GM21717 (cell line): ENCODE measurements around the gene DCTN5.

Source experiments
- ATAC-seq: cut with Tn5 transposase; IDR thresholded peaks from one replicate; pipeline ENCODE4 v1.9.1; 2021; ENCODE audit warnings: mild to moderate bottlenecking, moderate library complexity; ENCODE audit not compliant: unreplicated experiment

DCTN5 gene

DNA sequence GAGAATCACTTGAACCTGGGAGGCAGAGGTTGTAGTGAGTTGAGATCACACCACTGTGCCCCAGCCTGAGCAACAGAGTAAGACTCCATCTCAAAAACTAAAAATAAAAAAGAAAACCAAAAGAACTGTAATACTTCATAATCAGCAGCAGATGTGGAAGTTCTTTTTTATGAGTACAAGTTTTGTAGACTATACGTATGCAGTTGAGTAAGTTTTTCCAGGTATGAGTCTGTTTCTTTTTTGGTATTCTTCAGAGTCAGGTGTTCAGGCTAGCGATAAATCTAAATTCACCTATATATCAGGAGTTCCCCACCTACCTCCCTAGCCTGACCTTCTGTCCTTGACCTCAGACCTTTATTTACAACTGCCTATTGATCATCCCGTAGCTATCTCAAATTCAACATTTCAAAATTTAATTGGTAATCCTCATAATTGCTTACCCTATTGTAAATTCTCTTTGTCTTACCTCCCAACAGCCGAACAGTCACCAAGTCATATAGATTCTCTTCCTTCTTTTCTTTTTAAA is 10.7 kb downstream of the DCTN5 start:
- peak; percentile 62 for ATAC-seq

DNA sequence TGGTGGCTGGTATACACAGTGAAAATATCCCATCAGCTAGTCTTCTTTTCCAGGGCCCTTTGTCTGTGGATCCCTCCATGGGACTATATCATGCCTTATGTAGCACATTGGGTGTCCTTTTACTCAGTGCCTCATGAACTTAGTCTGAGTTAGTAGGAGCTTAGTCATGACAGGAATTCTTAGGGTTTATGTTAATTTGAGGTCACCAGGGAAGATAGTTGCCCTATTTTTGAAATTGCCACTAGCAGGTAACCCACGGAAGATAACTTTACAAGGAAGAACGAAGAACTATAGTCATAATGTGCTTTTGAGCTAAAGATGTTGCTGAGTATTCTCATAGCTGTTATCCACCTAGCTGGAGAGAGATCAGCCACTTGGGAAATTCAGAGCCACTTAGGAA is 22.7 kb downstream of the DCTN5 start:
- ATAC-seq = no peak

DNA sequence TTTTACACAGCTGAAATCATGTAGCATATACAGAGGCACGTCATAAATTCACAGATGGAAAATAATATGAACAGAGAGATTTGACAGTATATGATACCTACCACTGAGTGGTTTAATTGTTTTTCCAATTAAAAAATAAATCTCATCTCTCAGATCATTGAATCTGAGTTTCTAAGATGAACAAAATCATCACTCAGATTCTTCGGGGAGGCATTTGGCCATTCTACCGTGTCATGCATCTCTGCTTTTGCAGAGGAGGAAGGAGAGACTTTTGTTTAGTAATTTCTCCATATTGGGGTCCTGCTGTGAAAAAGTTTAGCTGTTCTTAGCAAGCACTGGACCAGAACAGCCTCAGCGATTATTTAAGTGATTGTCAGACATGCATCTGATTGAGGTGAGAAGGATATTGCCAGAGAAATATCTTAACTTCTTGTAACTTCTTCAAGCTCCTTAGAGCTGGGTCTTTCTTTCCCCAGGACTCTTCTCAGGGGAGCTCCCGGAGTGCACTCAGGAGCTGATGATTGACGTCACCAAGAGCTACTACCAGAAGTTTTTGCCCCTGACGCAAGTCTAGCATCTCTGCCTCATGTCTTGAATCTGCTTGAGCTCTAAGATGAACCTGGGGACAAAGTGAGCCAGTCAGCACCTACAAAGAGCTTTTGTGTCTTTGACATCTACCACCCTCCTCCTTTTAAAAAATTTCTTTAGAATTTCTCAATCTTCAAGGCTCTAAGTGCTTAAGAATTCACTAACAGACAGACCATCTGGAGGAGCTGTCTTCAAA is 25.5 kb downstream of the DCTN5 start:
- ATAC-seq = no peak

DNA sequence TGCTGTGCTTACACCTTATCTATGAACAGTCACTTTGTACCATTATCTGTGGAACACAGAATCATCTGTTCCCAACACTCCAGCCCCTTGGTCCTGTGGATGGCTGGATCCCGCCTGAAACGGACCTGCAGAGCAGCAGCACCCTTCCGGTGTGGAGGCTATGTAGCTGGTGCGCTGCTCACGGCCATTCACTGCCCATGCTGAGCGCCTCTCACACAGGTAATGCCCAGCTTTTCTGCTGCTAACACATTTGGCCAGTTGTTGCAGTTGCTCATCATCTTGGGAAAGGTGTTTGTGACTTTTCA is 26.0 kb downstream of the DCTN5 start:
- ATAC-seq = no peak

DNA sequence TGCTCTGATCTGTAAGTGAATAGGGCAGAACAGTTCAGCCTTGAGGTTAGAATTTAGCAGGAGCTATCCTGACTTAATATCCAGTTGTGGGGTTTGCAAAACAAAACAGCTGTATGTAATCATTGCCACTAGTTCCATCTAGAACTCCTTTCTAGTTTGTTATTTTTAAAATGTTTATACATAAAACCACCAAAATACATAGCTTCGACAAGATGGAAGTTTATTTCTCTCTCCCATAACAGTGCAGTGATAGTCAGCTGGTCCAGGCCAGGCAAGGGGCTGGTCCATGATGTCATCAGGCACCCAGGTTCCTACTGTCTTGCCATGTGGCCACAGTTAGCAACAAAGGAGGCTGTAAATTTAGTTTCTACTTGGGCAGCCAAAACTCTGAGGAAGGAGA is 27.0 kb downstream of the DCTN5 start:
- no peak for ATAC-seq

DNA sequence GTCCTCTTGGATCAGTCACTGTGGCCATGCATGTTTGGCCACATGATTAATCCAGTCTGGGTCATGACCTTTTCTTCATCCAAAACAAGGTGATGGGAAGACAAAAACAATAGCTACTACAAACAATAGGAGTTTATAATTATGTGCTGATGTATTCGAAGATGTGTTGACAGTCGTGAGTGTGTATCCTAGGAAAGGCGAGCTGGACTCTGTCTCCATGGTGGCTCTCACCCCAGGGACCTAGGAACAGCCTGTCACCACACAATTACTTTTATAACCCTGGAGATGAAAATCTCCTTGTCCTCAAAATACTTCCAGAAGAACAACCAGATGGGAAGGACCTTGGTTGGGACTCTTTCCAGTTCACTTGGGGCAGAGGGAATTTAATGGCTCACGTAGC is 27.6 kb downstream of the DCTN5 start:
- no peak for ATAC-seq

DNA sequence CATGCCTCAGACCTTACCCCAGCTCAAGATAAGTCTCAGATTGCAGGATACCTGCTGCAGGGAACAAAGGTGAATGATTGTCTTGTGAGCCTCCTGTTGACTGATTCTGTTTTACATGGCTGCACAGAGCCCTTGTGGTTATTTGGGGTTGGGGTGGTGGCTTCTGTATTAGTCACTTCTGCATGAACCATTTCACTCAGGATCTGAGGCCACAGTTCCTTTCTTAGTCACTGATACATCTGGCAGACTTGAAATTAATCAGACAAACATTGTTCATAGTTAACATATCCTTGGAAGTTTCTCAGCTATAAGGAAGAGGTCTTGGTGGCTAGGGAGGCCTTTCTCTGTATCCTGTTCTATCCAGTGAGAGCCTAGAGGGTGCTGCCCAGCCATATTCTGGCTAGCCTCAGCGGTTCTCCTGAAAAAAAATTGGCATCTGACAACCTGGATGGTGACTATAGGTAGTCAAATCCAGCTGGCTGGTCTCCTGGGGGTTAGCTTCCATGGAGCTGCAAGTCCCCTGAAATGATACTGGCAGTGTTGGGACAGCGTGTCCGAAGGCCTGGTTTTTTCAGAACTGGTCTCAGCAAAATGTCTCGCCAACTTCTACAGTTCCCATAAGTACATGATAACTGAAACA is 29.0 kb downstream of the DCTN5 start:
- peak; percentile 94 for ATAC-seq

DNA sequence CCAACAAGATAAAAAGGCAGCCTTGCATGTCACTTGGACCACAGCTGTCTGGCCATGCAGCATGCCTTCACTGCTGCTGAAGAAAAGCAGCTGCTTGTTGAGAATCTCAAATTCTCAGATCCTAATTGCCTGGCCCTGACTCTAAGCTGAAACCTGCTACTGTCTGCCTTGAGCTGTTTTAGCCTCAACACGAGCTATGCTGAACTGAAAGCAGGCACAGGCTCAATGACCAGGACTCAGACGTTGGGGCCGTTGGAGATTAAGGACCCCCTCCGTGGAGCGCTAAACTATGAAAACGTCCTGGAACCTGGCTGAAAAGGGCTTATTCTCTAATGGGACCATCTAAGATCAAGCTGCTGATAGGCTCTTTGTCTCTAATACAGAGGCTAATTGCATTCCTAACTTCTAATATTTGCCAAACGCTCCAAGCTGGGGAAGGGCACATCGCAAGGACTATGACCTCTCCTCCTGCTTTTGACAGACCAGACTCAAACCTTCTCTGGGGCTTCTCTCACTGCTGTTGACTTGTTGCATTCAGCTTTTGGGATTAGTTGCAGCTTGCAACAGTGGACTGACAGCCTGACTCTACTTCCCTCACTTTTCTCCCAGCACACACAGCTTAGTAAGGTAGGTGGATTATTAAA is 32.8 kb downstream of the DCTN5 start:
- ATAC-seq = no peak

DNA sequence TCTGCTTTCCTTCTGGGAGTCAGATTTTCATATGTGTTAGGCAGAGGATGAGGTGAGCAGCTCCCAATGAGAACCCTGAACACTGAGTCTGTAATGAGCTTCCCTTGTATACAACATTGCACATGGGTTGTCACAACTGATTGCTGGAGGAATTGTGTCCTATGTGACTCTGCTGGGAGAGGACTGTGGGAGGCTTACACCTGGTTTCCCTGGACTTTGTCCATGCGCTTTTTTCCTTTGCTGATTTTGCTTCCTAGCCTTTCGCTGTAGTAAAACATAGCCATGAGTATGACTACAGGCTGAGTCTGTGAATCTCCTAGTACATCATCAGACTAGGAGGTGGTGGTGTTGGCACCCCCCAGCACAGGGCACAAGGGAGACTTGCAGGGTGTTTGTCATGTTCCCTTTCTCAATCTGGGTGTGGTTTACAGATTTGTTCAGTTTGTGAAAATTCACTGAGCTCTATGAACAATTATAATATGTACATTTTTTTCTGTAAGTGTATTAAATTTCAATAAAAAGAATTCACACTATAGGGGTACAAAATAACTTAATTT is 35.7 kb downstream of the DCTN5 start:
- ATAC-seq = no peak

DNA sequence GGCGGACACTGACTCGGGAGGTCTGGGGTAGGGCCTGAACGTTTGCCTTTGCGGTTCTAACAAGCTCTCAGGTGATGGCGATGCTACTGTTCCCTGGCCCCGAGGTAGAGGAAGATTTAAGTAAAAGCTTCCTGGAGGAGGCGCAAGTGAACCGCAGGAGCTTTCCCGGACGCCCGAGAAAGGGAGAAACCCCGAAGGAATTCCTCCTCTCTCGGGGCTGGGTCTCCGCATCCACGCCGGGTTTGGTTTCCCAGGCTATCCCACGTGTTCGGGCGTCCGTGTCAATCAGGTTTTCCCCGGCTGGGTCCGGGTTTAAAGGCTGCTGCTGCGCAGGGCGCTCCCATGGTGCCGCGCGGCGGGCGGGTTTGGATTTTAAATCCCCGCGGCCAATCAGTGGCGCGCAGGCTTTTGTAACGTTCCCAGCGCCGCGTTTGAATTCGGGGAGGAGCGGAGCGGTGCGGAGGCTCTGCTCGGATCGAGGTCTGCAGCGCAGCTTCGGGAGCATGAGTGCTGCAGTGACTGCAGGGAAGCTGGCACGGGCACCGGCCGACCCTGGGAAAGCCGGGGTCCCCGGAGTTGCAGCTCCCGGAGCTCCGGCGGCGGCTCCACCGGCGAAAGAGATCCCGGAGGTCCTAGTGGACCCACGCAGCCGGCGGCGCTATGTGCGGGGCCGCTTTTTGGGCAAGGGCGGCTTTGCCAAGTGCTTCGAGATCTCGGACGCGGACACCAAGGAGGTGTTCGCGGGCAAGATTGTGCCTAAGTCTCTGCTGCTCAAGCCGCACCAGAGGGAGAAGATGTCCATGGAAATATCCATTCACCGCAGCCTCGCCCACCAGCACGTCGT is 37.4 kb downstream of the DCTN5 start, which contains the start of gene PLK1:
Gene PLK1 (plus strand): TSS at position 460 of the 844 bp plus-strand sequence. CDS start 44 bp downstream, at position 504.
- ATAC-seq = peak; percentile 85

DNA sequence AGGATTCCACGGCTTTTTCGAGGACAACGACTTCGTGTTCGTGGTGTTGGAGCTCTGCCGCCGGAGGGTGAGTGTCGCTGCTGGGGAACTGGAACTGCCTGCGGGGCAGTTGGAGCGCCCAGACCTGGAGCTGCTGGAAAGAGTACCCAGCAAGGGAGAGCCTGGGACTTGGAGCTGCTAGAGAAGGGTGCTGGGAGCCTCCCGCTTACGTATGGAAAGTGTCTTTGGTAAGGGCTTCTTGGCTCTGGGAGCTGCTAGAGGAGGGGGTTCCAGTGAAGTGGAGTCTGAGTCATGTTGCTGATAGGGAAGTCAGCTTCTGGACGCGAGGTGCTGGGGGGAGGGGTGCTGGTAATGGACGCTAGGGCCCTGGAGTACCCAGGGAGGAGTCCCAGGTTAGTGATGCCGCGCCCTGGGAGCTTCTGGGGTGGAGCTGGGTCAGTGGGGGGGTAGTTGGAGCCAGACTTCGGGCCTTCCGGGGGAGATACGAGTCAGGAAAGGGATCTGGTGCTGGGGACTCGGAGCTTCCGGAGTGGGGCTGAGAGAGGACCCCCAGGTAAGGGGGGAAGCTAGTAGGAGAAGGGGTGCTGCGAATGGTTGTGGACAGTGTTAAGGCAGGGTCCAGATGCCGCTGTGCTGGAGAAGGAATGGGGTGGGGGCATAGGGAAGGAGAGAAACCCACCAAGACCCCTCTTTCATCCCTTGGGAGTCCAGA is 38.2 kb downstream of the DCTN5 start:
- ATAC-seq = peak; percentile 18

DNA sequence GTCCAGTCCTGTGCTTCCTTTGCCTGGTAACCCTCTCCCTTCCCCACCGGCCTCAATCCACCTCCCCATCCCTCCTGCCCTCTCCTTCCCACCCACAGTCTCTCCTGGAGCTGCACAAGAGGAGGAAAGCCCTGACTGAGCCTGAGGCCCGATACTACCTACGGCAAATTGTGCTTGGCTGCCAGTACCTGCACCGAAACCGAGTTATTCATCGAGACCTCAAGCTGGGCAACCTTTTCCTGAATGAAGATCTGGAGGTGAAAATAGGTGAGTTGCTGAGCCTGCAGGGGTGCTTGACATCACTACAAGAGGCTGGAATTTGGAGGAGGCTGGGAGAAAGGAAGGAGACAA is 38.7 kb downstream of the DCTN5 start:
- no peak for ATAC-seq

DNA sequence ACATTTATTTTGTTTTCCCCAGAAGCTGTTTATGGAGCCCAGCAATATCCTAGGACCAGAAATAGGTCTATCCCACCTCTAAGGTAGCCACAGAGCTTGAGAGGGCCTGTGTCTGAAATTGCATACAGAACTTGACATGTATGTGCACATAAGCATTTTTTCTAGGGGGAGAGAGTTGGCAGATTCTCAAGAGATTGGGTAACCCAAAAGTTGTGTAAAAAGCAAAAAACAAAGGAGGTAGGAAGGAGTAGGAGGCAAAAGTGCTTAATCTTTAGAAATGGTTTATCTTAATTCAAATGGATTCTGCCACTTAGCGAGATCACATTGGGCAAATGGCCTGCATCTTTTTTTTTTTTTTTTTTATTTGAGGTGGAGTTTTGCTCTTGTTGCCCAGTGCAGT is 40.9 kb downstream of the DCTN5 start:
- ATAC-seq = no peak

DNA sequence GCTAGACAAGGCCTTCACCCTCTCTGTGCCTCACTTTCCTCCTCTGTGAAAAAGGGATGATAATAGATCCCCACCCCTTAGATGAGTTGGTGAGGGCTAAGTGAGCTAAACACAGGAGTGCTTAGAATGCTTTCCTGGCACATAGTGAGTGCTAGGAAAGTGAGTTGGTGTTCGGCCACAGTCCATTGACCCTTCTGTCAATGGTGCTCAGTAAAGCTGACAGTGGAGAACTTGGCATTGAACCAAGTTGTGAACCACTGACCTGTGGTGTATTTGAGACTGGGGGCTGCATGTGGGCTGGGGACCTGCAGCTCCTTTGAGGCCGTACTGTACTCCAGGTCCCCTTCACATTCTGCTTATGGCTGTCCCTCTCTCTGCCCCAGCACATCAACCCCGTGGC is 42.2 kb downstream of the DCTN5 start:
- ATAC-seq = no peak

DNA sequence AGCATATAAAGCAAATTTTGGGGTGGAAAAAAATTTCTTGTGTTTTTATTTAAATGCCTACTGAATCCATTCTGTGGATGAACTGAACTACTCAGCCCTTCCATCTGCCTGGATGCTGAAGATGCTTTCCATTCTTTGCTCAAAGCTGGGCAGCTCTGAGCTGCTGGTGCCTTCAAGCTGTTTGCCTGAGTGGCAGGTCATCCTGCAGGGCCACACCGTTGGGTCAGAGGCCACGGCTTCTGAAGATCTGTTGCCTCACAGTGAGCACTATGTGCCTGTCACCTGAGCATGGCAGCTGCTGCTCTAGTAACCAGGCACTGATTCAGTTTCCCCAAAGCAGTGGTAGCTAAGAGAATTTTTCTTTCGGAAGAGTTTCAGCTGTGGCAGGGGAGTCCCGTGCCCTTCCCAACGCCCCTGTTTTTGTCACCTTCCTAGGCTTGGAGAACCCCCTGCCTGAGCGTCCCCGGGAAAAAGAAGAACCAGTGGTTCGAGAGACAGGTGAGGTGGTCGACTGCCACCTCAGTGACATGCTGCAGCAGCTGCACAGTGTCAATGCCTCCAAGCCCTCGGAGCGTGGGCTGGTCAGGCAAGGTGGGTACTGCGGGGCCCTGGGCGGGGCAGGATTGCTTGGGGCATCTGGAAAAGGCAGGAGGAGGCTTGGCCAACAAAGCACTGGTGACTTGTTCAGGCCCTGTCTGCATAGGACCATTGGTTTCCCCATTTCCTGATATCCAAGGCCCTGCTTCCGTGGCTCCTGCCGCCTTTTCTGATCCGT is 46.0 kb downstream of the DCTN5 start:
- ATAC-seq = no peak

DNA sequence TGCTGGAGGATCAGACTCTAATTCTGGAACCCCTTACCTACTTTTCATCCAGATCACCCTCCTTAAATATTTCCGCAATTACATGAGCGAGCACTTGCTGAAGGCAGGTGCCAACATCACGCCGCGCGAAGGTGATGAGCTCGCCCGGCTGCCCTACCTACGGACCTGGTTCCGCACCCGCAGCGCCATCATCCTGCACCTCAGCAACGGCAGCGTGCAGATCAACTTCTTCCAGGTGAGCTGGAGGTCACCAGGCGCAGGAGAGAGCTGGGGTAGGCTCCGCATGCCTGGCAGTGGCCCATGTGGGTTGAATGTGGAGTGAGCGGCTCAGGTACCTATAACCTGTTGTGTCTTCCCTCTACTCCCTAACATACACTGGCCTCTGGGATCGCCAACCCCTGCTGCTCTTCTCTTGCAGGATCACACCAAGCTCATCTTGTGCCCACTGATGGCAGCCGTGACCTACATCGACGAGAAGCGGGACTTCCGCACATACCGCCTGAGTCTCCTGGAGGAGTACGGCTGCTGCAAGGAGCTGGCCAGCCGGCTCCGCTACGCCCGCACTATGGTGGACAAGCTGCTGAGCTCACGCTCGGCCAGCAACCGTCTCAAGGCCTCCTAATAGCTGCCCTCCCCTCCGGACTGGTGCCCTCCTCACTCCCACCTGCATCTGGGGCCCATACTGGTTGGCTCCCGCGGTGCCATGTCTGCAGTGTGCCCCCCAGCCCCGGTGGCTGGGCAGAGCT is 48.3 kb downstream of the DCTN5 start:
- no peak for ATAC-seq

DNA sequence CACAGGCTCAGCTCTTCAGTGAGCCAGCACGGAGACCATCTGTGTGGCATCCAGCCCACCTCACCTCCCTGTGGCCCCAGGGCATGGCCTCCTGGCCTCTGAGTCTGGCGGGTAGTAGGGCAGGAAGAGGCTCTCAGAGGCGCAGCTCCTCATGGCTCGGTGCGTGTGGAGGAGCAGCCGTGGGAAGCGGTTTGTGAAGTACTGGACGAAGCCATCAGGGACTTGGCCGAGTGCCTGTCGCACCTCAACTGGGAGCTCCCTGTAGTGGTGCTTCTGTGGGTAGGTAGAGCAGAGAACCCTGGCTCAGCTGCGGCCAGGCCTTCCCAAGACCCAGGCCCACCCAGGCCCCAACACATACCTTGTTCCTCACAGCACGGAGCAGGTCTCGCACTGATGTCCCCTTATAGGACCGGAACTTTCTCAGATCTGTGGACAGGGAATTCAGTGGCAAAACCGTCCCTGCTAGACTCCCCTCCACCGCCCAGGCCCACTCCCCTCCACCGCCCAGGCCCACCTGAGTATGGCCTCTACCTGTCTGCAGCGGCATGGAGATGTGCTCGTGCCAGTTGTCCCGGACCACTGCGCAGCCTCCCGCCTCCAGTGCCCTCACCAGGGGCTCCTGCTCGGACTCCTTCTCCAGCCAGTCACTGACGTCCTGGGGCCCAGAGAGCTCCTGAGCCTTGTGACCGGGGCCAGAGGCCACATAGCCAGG is 49.7 kb downstream of the DCTN5 start:
- ATAC-seq = no peak
